Right hindlimb (tissue), 1 donor: Measurements from ENCODE around the gene NUP88.

Source experiments
- DNase-seq: peaks from one replicate; pipeline ENCODE4 v3.0.0-alpha.2; 2018

The NUP88 gene

GRCh38 chr17:5354310-5354709 is 65.2 kb downstream of the NUP88 start:
- DNase-seq = no peak

DNA sequence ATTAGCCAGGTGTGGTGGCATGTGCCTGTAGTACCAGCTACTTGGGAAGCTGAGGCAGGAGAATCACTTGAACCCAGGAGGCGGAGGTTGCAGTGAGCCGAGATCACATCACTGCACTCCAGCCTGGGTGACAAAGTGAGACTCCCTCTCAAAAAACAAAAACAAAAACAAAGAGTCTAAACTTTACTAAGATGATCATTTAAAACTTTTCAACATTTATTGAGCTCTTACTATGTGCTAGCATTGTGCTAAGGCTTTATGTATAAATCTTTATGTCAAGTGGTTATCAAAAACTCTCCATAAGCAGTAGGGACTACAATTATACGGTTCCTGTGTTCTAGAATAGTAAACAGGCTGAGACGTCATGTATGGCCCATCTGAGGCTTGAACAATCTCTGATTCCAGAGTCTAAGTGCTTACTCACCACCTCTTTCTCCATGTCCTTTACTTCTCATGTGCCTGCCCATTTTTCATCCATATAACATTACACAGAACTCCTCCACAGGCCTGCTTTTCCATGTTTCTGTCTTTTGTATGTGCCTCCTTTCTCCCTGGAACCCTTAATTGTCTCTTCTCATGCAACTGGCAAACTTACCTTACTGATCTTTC is 66.7 kb downstream of the NUP88 start:
- no peak for DNase-seq

DNA sequence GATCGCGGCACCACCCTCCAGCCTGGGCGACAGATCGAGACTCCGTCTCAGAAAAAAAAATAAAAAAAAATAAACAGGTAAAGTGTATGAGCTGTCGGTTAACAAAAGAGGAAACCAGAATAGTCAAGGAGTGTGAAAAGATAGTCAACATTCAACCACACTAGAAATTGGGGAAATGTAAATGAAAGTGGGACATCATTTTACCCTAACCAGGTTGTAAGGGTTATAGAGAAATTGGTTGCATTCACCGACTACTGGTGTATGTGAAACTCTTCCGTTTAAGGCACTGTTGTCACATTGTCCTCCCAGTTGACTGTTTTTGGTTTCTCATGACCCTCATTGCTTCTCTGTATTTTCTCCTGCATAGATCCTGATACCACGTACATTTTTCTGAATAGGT is 74.5 kb downstream of the NUP88 start:
- DNase-seq = no peak
